ENCODE measurements around the gene HPSE. TPM values are rescaled to one million over a fixed set of nuclear protein-coding genes. Genes with fewer than 3 reads are reported as not detected.

The HPSE gene
- total and polyA plus RNA-seq, 2 of the 13 experiments (the other 11 are each of a cell fraction or from before 2014, with no cell fraction given), result not detected

DNA sequence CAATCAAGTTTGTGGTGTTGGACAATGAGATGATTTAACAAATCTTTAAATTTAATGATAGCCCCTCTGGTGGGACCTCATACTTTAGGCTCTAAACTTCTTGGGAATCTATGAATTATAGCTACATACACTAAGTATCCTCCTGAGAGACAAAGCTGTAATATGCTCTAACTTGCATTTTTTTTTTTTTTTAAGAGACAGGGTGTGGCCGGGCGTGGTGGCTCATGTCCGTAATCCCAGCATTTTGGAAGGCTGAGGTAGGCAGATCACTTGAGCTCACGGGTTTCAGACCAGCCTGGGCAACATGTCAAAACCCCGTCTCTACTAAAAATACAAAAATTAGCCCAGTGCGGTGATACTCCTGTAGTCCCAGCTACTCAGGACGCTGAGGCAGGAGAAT lies 26.7 kb downstream of the HPSE start:
- FAIRE-seq (no peak), ATAC-seq (no peak), DNase-seq (ENCODE audit: low spot score) (no peak)
- Histone ChIP-seq H3K9ac (ENCODE audit: insufficient read depth, low read depth, low read length) (no peak overlapping the region), H3K36me3 (replicated peaks in 1 of 2; ENCODE audit: control insufficient read depth in 1 of 2, insufficient read depth in 2 of 2, low read length in 2 of 2) (no peaks in the 10 kb centered on the region), H3K27ac (ENCODE audit: extremely low read length, insufficient read depth, low read length) (no peak overlapping the region), H3K4me3 (replicated peaks in 1 of 3; ENCODE audit: insufficient read depth in 1 of 3, low read depth in 2 of 3, low read length in 3 of 3) (no peak overlapping the region), H3K4me2 (ENCODE audit: low read depth, low read length) (no peak overlapping the region), H3K4me1 (ENCODE audit: insufficient read depth, low read length) (no peaks in the 10 kb centered on the region), H3K9me3 (ENCODE audit: low read length) (no peaks in the 10 kb centered on the region), H4K20me1 (ENCODE audit: insufficient read depth, low read length) (no peaks in the 10 kb centered on the region), H3K27me3 (ENCODE audit: control insufficient read depth in 1 of 2, insufficient read depth in 2 of 2, low read length in 2 of 2) (peaks cover 0 to 9% of the 10 kb centered on the region in 2 experiments; a peak in 2 of 5 replicates), H2AFZ (ENCODE audit: low read length) (no peak overlapping the region), H3K79me2 (ENCODE audit: insufficient read depth, low read length) (no peaks in the 10 kb centered on the region)
- intact Hi-C loops (cut with micrococcal nuclease; ENCODE audit: unreplicated experiment), result no loop called here
- TF ChIP-seq, protein P1, sequence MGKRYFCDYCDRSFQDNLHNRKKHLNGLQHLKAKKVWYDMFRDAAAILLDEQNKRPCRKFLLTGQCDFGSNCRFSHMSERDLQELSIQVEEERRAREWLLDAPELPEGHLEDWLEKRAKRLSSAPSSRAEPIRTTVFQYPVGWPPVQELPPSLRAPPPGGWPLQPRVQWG (CRISPR knock-in tag; IDR thresholded peaks at IDR 0.05; ENCODE audit: borderline replicate concordance, low read depth), result no peak
- no peak for TF ChIP-seq NRL (CRISPR knock-in tag; IDR thresholded peaks at IDR 0.05; ENCODE audit: borderline replicate concordance)
- no peak for TF ChIP-seq ZNF558 (CRISPR knock-in tag; IDR thresholded peaks at IDR 0.05; ENCODE audit: borderline replicate concordance)
- no peak for TF ChIP-seq PCBP2 (optimal IDR thresholded peaks at IDR 0.05; ENCODE audit: low read depth, low read length, poor library complexity, severe bottlenecking)
- TF ChIP-seq RBM39 (IDR thresholded peaks at IDR 0.05; ENCODE audit: low read depth, low read length, poor library complexity, severe bottlenecking), result no peak
- TF ChIP-seq MED1 (CRISPR knock-in tag; IDR thresholded peaks at IDR 0.05), result no peak
- TF ChIP-seq KLF6 (CRISPR knock-in tag; IDR thresholded peaks at IDR 0.05), result no peak
- TF ChIP-seq ZNF101 (CRISPR knock-in tag; IDR thresholded peaks at IDR 0.05; ENCODE audit: borderline replicate concordance, low read depth), result no peak
- TF ChIP-seq, protein P2, sequence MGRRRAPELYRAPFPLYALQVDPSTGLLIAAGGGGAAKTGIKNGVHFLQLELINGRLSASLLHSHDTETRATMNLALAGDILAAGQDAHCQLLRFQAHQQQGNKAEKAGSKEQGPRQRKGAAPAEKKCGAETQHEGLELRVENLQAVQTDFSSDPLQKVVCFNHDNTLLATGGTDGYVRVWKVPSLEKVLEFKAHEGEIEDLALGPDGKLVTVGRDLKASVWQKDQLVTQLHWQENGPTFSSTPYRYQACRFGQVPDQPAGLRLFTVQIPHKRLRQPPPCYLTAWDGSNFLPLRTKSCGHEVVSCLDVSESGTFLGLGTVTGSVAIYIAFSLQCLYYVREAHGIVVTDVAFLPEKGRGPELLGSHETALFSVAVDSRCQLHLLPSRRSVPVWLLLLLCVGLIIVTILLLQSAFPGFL (CRISPR knock-in tag; IDR thresholded peaks at IDR 0.05), result no peak
- WGBS (ENCODE audit: low lambda C conversion rate), result 49% methylated on average over 7 of the region's 7 CpGs
- ChIA-PET POLR2A (no interaction called here), CTCF (ENCODE audit: low intra/inter-chr PET ratio, low total read pairs) (no interaction called here)
- in situ Hi-C loops (cut with HindIII; ENCODE audit: extremely low pct_ligation_motif_present, low pct_unique_long_range_greater_than_20kb), result no loop called here
- no TSS peak for BruUV-seq (replicated peaks)

Data from HepG2 (cell line).